ENCODE data around the gene COX5A.

DNA sequence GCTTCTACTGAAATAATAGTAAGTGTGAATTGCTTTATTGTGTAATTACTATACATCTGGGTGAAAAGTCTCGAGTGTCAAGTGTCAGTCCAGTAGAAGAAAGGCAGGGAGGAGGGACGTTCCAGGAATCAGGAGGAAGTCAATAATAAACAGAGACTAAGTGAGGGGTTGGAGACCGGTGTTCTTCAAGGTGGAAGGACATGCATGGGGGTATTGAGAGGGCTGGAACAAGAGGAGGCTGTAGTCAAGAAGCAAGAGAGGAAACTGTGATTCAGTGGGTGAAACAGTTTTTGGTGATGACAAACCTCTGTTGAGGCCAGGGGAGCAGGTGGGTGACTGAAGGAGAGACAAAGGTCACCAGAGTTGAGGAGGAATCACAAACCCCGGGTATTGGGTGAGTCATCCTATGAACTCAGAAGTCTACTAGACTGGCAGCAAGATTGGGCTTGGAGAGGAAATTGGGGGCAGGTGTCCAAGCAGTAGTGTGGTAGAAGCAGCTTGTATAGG, 45.9 kb upstream of the COX5A start:
- TF ChIP-seq POLR2A (IDR thresholded peaks at IDR 0.05) (no peak), POLR2AphosphoS5 (IDR thresholded peaks at IDR 0.05) (no peak)
- TF ChIP-seq, protein P1, sequence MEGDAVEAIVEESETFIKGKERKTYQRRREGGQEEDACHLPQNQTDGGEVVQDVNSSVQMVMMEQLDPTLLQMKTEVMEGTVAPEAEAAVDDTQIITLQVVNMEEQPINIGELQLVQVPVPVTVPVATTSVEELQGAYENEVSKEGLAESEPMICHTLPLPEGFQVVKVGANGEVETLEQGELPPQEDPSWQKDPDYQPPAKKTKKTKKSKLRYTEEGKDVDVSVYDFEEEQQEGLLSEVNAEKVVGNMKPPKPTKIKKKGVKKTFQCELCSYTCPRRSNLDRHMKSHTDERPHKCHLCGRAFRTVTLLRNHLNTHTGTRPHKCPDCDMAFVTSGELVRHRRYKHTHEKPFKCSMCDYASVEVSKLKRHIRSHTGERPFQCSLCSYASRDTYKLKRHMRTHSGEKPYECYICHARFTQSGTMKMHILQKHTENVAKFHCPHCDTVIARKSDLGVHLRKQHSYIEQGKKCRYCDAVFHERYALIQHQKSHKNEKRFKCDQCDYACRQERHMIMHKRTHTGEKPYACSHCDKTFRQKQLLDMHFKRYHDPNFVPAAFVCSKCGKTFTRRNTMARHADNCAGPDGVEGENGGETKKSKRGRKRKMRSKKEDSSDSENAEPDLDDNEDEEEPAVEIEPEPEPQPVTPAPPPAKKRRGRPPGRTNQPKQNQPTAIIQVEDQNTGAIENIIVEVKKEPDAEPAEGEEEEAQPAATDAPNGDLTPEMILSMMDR (IDR thresholded peaks at IDR 0.05), result no peak
